Muscle of leg (tissue), 11 donors: ENCODE measurements around the gene RAMP1. TPM values are rescaled to one million over a fixed set of nuclear protein-coding genes. Genes with fewer than 3 reads are reported as not detected.

Experiments
- DNase-seq: peaks from one replicate; pipeline ENCODE4 v3.0.0; 2013
- H3K27ac ChIP-seq: one replicate; pipeline ENCODE4 v1.5.1; 2013; ENCODE audit warnings: mild to moderate bottlenecking, low read length, control low read depth
- H3K27me3 ChIP-seq: one replicate; pipeline ENCODE4 v1.6.1; 2013; ENCODE audit warnings: low read length; ENCODE audit not compliant: control insufficient read depth, insufficient read depth
- H3K36me3 ChIP-seq: one replicate; pipeline ENCODE4 v1.6.1; 2013; ENCODE audit warnings: low read length; ENCODE audit not compliant: control insufficient read depth, insufficient read depth
- H3K4me1 ChIP-seq: one replicate; pipeline ENCODE4 v1.6.1; 2013; ENCODE audit warnings: low read length; ENCODE audit not compliant: control insufficient read depth, insufficient read depth
- H3K4me3 ChIP-seq: one replicate; pipeline ENCODE4 v1.5.1; 2013; ENCODE audit warnings: low read length, control low read depth
- H3K9me3 ChIP-seq: replicated peaks from 2 replicates; pipeline ENCODE4 v1.6.1; 2013; ENCODE audit warnings: low read depth, low read length; ENCODE audit not compliant: control insufficient read depth
- WGBS: methylation state at CpG from one replicate; pipeline ENCODE4 v1.1.5; 2013; ENCODE audit warnings: missing lambda C conversion rate; ENCODE audit not compliant: insufficient coverage; 5-methylcytosine and 5-hydroxymethylcytosine counted together
- polyA plus RNA-seq, 8 donors: library from polyadenylated mRNA; unstranded; fragments of 120-200 nt; gene quantifications; one replicate each; pipeline versions ENCODE4 v1.2.1 to v1.2.3, GENCODE V29; 2013; ENCODE audit warnings: inconsistent platforms in 1 of 8, low replicate concordance in 1 of 8; ENCODE audit not compliant: insufficient read length in 8 of 8, insufficient read depth in 1 of 8
- total RNA-seq: library from RNA; stranded (reverse); fragments of 120-200 nt; gene quantifications from one replicate; pipeline ENCODE4 v1.2.4, GENCODE V29; 2013

The RAMP1 gene
- total and polyA plus RNA-seq, 9 donors, result 25.7 to 62.6 (median 41.9) TPM

DNA sequence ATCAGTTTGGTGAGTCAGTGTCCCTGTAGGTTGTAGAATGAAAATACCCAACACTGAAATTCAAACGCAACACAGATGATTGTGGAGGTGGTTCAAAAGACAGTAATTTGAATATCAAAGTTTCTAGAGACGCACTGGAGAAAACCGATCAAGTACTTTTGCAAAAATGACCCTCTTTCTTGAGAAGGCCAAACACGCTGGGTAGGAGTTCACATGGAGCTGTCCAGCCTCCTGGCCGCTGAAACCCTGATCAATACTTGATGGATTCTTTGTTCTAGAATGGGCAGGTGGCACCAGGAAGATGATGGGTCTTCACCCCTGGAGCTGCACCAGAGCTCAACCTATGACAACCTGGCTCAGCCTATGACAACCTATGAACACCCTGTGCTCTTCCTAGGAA is 67.7 kb downstream of the RAMP1 start:
- no peak overlapping the region for H3K4me3 ChIP-seq
- H3K36me3 ChIP-seq, result no peaks in the 10 kb centered on the region
- DNase-seq, result no peak
- H3K27me3 ChIP-seq, result peaks cover 7% of the 10 kb centered on the region
- no peak overlapping the region for H3K27ac ChIP-seq
- H3K4me1 ChIP-seq, result peaks cover 19% of the 10 kb centered on the region
- H3K9me3 ChIP-seq, result peaks cover 5% of the 10 kb centered on the region
- whole genome bisulfite sequencing, result no CpG with 5 or more reads among the region's 5 CpGs

DNA sequence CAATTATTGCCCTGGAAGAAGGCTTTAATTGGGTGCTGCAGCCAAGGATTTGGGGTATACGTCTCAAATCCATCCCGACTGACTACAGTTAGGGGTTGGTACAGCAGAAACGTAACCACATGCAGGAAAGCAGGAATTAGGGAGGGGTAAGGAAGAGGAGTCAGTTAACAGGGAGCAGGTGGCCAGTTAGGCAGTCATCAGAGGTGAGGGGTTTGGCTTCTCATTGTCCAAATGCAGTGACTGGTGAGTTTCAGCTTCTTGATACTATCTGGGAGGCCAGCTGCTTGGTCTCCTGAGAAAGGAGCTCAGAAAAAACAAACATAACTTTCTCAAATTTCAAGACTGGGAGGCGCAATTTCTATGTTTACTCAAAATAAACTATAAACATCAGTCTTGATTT is 68.6 kb downstream of the RAMP1 start:
- peaks cover 4% of the 10 kb centered on the region for H3K27me3 ChIP-seq
- H3K36me3 ChIP-seq, result no peaks in the 10 kb centered on the region
- peaks cover 5% of the 10 kb centered on the region for H3K9me3 ChIP-seq
- WGBS, result 57% methylated on average over 3 of the region's 4 CpGs
- DNase-seq, result no peak
- peaks cover 15% of the 10 kb centered on the region for H3K4me1 ChIP-seq
- H3K27ac ChIP-seq, result no peak overlapping the region
- H3K4me3 ChIP-seq, result no peak overlapping the region

DNA sequence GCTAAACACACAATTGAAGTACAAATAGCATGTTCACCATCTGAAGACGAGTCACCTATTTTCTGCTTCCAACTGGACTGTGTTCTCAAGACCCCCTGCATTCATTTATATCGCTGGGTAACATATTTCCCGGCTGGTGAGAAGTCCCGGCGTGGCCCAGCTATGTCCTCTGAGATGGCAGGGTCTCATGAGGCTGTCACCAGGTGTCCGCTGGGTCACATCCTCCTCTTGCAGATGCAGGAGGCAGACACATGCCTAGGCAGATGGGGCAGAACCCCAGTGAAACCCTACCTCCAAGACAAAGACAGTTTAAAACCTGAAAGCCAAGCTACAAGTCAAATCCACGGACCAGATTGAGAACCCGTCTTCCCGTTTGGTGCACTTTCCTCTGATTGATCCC is 70.6 kb downstream of the RAMP1 start:
- WGBS, result 86% methylated on average over 8 of the region's 9 CpGs

DNA sequence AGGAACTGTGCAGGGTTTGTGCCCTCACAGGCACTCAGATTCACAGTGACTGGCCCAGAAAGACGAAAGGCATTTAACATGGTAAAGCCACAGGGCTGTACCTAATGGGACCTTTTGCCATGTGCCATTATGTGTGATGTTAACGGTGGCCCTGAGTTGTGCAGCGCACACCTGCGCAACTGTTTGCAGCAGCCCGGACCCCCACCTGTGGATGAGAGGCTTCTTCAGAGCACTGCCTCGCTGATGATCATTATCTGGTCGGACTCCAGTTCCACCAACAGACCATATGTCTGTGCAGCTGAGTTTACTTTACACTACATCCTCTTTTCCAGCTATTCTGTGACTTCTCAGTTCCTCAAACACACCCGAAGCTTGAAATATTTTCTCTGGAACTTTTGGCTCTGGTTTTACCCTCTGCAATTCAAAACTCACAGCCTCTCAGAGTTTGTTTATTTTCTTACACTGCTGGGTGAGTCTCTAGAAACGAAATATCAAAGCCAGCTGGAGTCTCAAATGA is 71.8 kb downstream of the RAMP1 start:
- peaks cover 9% of the 10 kb centered on the region for H3K4me1 ChIP-seq
- peak; percentile 91 for DNase-seq
- H3K27ac ChIP-seq, result no peak overlapping the region

More for the DNA sequence above, 70.6 kb downstream of the RAMP1 start:
- Histone ChIP-seq H3K4me1 (peaks cover 9% of the 10 kb centered on the region), H3K36me3 (no peaks in the 10 kb centered on the region), H3K4me3 (no peak overlapping the region), H3K27me3 (no peaks in the 10 kb centered on the region), H3K27ac (no peak overlapping the region), H3K9me3 (peaks cover 5% of the 10 kb centered on the region)
- no peak for DNase-seq

DNA sequence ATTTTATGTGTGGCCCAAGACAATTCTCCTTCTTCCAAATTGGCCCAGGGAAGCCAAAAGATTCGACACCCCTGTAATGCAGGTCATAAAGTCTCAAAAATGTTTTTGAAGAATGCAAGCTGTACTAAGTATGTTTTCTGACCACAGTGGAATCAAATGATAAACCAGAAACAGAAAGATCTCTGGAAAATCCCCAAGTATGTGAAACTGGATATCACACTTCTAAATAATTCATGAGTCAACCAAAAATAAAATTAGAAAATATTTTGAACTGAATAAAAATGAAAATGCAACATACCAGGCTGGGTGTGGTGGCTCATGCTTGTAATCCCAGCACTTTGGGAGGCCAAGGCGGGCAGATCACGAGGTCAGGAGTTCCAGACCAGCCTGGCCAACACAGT is 73.3 kb downstream of the RAMP1 start:
- WGBS, result 90% methylated on average over 2 of the region's 3 CpGs
- H3K27ac ChIP-seq, result no peak overlapping the region
- no peak overlapping the region for H3K4me3 ChIP-seq
- DNase-seq, result peak; percentile 30
- H3K9me3 ChIP-seq, result peaks cover 5% of the 10 kb centered on the region
- peaks cover 9% of the 10 kb centered on the region for H3K4me1 ChIP-seq
- H3K27me3 ChIP-seq, result no peaks in the 10 kb centered on the region
- H3K36me3 ChIP-seq, result no peaks in the 10 kb centered on the region

More for the DNA sequence above, 71.8 kb downstream of the RAMP1 start:
- peaks cover 5% of the 10 kb centered on the region for H3K9me3 ChIP-seq
- 35% methylated on average over 8 of the region's 9 CpGs for WGBS
- no peak overlapping the region for H3K4me3 ChIP-seq
- no peaks in the 10 kb centered on the region for H3K36me3 ChIP-seq
- H3K27me3 ChIP-seq, result no peaks in the 10 kb centered on the region

DNA sequence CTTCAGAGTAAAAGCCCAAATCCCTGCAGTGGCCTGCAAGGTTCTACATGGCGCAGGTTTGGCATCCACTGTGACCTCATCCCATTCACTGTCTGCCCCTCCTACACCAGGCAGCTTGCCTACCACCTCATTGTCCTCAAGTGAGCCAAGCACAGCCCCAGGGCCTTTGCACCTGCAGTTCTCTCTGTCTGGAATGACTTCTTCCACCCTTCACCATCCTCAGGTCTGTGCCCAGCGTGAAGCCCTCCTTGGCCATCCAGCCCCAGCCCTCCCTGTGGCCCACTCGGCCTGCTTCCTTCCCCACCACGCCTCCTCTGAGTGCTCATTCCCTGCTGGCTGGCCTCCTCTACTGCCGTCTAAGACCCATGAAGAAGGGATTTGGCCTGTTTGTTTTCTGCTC is 74.8 kb downstream of the RAMP1 start:
- Histone ChIP-seq H3K4me3 (no peak overlapping the region), H3K27ac (no peak overlapping the region), H3K27me3 (no peaks in the 10 kb centered on the region), H3K36me3 (no peaks in the 10 kb centered on the region), H3K9me3 (peaks cover 5% of the 10 kb centered on the region), H3K4me1 (peaks cover 9% of the 10 kb centered on the region)
- DNase-seq, result no peak
- WGBS, result 84% methylated on average over 4 of the region's 5 CpGs

DNA sequence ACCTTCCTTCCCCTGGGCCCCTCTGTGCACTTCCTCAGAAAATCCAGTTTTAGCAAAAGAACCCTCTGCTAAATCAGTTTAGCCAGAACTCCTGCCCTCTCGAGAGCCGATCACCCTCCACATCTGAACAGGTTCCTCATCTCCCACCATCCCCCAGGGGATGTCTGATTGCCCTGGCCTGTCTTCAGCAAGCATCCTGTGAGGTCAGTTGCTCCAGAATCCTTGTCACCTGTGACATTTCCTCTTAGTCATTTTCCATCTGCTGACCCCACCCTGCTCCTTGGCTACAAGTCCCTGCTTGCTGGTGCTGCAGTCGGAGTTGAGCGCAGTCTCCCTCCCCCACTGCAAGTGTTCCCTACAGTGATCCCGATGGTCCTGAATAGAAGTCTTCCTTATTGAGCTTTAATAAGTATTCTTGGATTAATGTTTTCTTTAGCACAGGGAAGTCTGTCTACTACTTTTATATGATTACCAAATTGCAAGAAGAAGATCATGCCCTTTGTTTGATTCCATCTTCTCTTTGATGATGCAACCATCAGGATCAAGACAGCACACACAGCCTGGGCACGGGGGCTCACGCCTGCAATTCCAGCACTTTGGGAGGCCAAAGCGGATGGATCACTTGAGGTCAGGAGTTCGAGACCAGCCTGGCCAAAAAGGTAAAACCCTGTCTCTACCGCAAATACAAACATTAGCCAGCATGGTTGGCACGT is 76.5 kb downstream of the RAMP1 start:
- H3K9me3 ChIP-seq, result no peaks in the 10 kb centered on the region
- no peaks in the 10 kb centered on the region for H3K27me3 ChIP-seq
- H3K27ac ChIP-seq, result no peak overlapping the region
- peak; percentile 61 for DNase-seq
- 59% methylated on average over 7 of the region's 11 CpGs for WGBS
- H3K4me3 ChIP-seq, result no peak overlapping the region
- peaks cover 8% of the 10 kb centered on the region for H3K4me1 ChIP-seq
- H3K36me3 ChIP-seq, result no peaks in the 10 kb centered on the region

DNA sequence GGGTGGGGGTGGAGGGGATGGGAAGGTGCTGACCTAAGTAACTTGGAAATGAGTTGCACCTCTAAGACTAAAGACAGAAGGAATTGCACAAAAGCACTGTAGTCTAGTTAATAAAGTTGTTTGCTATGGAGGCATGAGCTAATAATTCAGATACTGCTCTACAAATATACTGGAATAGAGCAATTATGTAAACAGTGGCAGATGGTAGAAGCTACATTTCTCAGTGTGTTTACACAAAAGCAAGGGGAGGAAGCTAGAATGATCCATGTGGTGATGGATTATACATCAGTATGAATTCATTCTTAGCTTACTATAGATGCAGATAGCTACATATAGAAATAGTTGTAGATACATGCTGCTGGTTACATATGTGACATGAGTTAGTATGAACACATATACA is 79.8 kb downstream of the RAMP1 start:
- H3K27me3 ChIP-seq, result no peaks in the 10 kb centered on the region
- H3K36me3 ChIP-seq, result no peaks in the 10 kb centered on the region
- H3K4me1 ChIP-seq, result no peaks in the 10 kb centered on the region
- H3K4me3 ChIP-seq, result no peak overlapping the region
- H3K27ac ChIP-seq, result no peak overlapping the region
- DNase-seq, result no peak
- peaks cover 3% of the 10 kb centered on the region for H3K9me3 ChIP-seq

DNA sequence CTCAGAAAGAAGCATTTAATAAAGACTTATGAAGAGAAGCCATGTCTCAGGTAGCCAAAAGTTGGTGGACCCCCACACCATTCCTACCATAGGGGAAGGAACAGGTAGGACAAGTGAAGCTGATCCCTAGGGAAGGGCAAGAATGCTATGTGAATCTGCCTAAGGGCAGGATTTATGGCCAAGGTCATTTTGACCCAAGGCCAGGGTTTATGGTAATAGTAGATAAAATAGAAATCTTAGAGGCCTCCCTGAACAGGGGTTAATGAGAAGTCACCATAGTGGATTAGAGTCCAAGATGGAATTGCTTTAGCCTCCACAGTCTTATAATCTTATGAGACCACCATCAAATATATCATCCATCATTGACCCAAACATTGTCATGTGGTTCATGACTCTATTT is 81.4 kb downstream of the RAMP1 start:
- Histone ChIP-seq H3K27ac (no peak overlapping the region), H3K4me3 (no peak overlapping the region), H3K9me3 (peaks cover 13% of the 10 kb centered on the region), H3K27me3 (no peaks in the 10 kb centered on the region), H3K4me1 (no peaks in the 10 kb centered on the region), H3K36me3 (no peaks in the 10 kb centered on the region)
- DNase-seq, result no peak

DNA sequence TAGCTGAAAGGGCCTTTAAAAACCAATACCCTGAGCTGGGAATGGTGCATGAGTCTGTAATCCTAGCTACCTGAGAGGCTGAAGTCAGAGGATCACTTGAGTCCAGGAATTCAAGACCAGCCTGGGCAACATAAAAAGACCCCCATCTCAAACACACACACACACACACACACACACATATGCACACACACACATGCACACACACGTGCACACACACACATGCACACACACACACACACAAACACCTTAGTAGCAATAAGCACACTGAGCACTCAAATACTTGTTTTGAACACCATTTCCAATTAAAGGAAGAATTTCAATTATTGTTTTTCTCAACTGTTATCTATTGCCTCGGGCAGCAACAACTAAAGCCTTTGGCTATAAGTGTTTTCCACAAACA is 81.8 kb downstream of the RAMP1 start:
- no peaks in the 10 kb centered on the region for H3K4me1 ChIP-seq
- H3K27ac ChIP-seq, result no peak overlapping the region
- 60% methylated on average over 1 of the region's 2 CpGs for WGBS
- no peaks in the 10 kb centered on the region for H3K36me3 ChIP-seq
- no peaks in the 10 kb centered on the region for H3K27me3 ChIP-seq
- DNase-seq, result no peak
- peaks cover 13% of the 10 kb centered on the region for H3K9me3 ChIP-seq
- H3K4me3 ChIP-seq, result no peak overlapping the region

DNA sequence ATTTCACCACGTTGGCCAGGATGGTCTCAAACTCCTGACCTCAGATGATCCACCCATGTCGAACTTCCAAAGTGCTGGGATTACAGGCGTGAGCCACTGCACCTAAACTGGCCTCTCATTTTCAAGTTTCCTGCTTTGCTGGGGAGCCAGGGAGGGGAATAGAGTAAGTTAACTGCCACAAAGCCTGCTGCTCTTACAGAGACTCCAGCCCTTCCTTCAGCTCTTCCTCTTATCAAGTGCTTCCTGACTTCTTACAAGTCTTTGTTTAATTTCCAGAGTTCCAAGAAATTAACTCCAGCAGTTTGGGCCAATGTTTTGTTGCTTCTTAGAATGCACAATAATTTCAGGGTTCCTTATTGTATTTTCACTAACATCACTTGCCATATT is 83.1 kb downstream of the RAMP1 start:
- 60% methylated on average over 1 of the region's 3 CpGs for WGBS
- Histone ChIP-seq H3K9me3 (peaks cover 13% of the 10 kb centered on the region), H3K4me1 (no peaks in the 10 kb centered on the region), H3K36me3 (no peaks in the 10 kb centered on the region), H3K4me3 (no peak overlapping the region), H3K27ac (no peak overlapping the region), H3K27me3 (peaks cover 2% of the 10 kb centered on the region)
- no peak for DNase-seq
